ENCODE measurements around the gene EOLA2.
"Not testable (repeated sequence)": the region's sequence is repeated elsewhere in the genome, so short reads cannot be mapped to it uniquely, and the experiment has no call there.

- TF ChIP-seq ATF3 (IDR thresholded peaks at IDR 0.05; ENCODE audit: insufficient read depth, low read depth, low read length); CTCF (IDR thresholded peaks at IDR 0.05; ENCODE audit: control extremely low read depth in 1 of 3, insufficient read depth in 1 of 3, low read depth in 1 of 3, low read length in 3 of 3); POLR2A (IDR thresholded peaks at IDR 0.05; ENCODE audit: control extremely low read depth in 1 of 2, low read depth in 2 of 2, low read length in 2 of 2); POLR2AphosphoS5 (IDR thresholded peaks at IDR 0.05; ENCODE audit: low read depth, low read length); BRCA1 (IDR thresholded peaks at IDR 0.05; ENCODE audit: low read depth, low read length); MAX (IDR thresholded peaks at IDR 0.05); JUND (IDR thresholded peaks at IDR 0.05; ENCODE audit: low read length); NANOG (IDR thresholded peaks at IDR 0.05; ENCODE audit: insufficient read depth, low read depth, low read length, poor library complexity, severe bottlenecking); RXRA (IDR thresholded peaks at IDR 0.05; ENCODE audit: insufficient read depth, low read depth, low read length); CBX8 (IDR thresholded peaks at IDR 0.05; ENCODE audit: borderline replicate concordance, low read depth, low read length); SP1 (IDR thresholded peaks at IDR 0.05; ENCODE audit: low read depth, low read length): not testable (repeated sequence)
Measured at GRCh38 chrX:149890828-149891227, 47.5 kb downstream of the EOLA2 start.
